Measurements from ENCODE around the gene KDM8. TPM values are rescaled to one million over a fixed set of nuclear protein-coding genes. Genes with fewer than 3 reads are reported as not detected.
A peak's percentile ranks its signal among the peaks of the same experiment; 100 is the strongest.

KDM8 gene
- total and polyA plus RNA-seq, 2 experiments from 2014 or later = 5.1 to 5.7 TPM

DNA sequence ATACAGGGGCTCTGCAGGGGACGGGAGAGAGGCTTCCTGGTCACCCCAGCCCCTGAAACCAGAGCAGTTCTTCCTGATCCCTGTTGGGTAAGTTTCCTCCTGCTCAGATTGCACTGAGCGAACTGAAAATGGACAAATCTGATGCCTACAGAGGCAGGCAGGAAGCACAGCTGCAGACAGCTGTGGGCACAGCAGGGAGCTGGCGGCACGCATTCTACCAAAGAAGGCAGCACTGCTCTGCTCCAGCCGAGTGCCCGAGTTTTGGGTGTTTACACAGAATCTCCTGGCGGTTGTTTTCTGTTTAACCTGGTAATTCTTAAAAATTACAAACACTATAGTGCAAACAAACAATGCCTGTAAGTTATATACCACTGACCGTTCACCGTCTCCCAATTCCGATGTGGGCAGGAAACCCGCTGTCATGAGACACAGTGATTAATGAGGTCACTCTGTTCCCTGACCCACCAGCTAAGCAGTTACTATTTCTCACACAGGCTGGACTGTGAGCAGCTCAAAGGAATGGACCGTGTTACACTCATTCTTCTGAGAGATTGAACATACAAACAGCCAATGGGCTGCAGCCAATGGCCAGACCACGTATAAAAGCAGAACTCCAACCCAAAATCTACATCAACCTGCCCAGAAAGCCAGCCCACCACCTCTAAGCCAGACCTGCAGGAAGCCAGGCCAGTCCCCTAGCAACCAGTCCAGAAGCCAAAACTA, 39.7 kb downstream of the KDM8 start:
- peak; percentile 33 for DNase-seq (ENCODE audit: low spot score)
- Histone ChIP-seq H3K4me2 (peak overlapping the region; percentile 43; the same call in 1 of the 2 replicates), H3K4me1 (ENCODE audit: insufficient read depth) (peaks cover 10% of the 10 kb centered on the region), H3K79me2 (replicated peaks; ENCODE audit: insufficient read depth) (no peaks in the 10 kb centered on the region), H3K36me3 (ENCODE audit: insufficient read depth) (no peaks in the 10 kb centered on the region), H3K4me3 (no peak overlapping the region), H2AFZ (no peak overlapping the region), H3K27me3 (ENCODE audit: insufficient read depth) (no peaks in the 10 kb centered on the region), H3K27ac (ENCODE audit: low read depth) (no peak overlapping the region), H3K9me2 (ENCODE audit: insufficient read depth) (no peaks in the 10 kb centered on the region), H4K20me1 (replicated peaks; ENCODE audit: insufficient read depth) (no peaks in the 10 kb centered on the region), H3F3A (replicated peaks; ENCODE audit: low read depth) (no peaks in the 10 kb centered on the region)
- peak; percentile 81 for ATAC-seq
- Mint-ChIP-seq H3K27me3 (ENCODE audit: insufficient read depth, low read depth, poor library complexity) (peaks cover 5% of the 10 kb centered on the region), H3K4me1 (peaks cover 27% of the 10 kb centered on the region), H3K9me3 (no peaks in the 10 kb centered on the region; the same call in 2 of the 3 replicates), H3K27ac (peak overlapping the region; percentile 81), H3K36me3 (ENCODE audit: low read depth) (no peaks in the 10 kb centered on the region; the same call in 2 of the 3 replicates), H3K4me3 (no peak overlapping the region)
- TF ChIP-seq EZH2phosphoT487 (IDR thresholded peaks at IDR 0.05; ENCODE audit: unreplicated experiment) (no peak), NANOG (IDR thresholded peaks at IDR 0.05; ENCODE audit: borderline replicate concordance) (no peak), STAT1 (IDR thresholded peaks at IDR 0.05; ENCODE audit: unreplicated experiment) (no peak), ZNF114 (CRISPR knock-in tag; IDR thresholded peaks at IDR 0.05) (no peak), EZH2 (IDR thresholded peaks at IDR 0.05; ENCODE audit: low read depth, unreplicated experiment) (no peak), JUNB (IDR thresholded peaks at IDR 0.05; ENCODE audit: unreplicated experiment) (no peak), ZNF331 (CRISPR knock-in tag; IDR thresholded peaks at IDR 0.05; ENCODE audit: low read depth) (no peak), CREB1 (CRISPR knock-in tag; IDR thresholded peaks at IDR 0.05; ENCODE audit: low read depth) (no peak), POLR2AphosphoS5 (IDR thresholded peaks at IDR 0.05; ENCODE audit: low read depth) (no peak)
- TF ChIP-seq, protein P1, sequence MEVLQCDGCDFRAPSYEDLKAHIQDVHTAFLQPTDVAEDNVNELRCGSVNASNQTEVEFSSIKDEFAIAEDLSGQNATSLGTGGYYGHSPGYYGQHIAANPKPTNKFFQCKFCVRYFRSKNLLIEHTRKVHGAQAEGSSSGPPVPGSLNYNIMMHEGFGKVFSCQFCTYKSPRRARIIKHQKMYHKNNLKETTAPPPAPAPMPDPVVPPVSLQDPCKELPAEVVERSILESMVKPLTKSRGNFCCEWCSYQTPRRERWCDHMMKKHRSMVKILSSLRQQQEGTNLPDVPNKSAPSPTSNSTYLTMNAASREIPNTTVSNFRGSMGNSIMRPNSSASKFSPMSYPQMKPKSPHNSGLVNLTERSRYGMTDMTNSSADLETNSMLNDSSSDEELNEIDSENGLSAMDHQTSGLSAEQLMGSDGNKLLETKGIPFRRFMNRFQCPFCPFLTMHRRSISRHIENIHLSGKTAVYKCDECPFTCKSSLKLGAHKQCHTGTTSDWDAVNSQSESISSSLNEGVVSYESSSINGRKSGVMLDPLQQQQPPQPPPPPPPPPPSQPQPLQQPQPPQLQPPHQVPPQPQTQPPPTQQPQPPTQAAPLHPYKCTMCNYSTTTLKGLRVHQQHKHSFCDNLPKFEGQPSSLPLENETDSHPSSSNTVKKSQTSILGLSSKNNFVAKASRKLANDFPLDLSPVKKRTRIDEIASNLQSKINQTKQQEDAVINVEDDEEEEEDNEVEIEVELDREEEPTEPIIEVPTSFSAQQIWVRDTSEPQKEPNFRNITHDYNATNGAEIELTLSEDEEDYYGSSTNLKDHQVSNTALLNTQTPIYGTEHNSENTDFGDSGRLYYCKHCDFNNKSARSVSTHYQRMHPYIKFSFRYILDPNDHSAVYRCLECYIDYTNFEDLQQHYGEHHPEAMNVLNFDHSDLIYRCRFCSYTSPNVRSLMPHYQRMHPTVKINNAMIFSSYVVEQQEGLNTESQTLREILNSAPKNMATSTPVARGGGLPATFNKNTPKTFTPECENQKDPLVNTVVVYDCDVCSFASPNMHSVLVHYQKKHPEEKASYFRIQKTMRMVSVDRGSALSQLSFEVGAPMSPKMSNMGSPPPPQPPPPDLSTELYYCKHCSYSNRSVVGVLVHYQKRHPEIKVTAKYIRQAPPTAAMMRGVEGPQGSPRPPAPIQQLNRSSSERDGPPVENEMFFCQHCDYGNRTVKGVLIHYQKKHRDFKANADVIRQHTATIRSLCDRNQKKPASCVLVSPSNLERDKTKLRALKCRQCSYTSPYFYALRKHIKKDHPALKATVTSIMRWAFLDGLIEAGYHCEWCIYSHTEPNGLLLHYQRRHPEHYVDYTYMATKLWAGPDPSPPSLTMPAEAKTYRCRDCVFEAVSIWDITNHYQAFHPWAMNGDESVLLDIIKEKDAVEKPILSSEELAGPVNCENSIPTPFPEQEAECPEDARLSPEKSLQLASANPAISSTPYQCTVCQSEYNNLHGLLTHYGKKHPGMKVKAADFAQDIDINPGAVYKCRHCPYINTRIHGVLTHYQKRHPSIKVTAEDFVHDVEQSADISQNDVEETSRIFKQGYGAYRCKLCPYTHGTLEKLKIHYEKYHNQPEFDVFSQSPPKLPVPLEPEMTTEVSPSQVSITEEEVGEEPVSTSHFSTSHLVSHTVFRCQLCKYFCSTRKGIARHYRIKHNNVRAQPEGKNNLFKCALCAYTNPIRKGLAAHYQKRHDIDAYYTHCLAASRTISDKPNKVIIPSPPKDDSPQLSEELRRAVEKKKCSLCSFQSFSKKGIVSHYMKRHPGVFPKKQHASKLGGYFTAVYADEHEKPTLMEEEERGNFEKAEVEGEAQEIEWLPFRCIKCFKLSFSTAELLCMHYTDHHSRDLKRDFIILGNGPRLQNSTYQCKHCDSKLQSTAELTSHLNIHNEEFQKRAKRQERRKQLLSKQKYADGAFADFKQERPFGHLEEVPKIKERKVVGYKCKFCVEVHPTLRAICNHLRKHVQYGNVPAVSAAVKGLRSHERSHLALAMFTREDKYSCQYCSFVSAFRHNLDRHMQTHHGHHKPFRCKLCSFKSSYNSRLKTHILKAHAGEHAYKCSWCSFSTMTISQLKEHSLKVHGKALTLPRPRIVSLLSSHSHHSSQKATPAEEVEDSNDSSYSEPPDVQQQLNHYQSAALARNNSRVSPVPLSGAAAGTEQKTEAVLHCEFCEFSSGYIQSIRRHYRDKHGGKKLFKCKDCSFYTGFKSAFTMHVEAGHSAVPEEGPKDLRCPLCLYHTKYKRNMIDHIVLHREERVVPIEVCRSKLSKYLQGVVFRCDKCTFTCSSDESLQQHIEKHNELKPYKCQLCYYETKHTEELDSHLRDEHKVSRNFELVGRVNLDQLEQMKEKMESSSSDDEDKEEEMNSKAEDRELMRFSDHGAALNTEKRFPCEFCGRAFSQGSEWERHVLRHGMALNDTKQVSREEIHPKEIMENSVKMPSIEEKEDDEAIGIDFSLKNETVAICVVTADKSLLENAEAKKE (CRISPR knock-in tag; IDR thresholded peaks at IDR 0.05) = no peak
- TF ChIP-seq, protein P2, sequence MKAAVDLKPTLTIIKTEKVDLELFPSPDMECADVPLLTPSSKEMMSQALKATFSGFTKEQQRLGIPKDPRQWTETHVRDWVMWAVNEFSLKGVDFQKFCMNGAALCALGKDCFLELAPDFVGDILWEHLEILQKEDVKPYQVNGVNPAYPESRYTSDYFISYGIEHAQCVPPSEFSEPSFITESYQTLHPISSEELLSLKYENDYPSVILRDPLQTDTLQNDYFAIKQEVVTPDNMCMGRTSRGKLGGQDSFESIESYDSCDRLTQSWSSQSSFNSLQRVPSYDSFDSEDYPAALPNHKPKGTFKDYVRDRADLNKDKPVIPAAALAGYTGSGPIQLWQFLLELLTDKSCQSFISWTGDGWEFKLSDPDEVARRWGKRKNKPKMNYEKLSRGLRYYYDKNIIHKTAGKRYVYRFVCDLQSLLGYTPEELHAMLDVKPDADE (IDR thresholded peaks at IDR 0.05) = no peak
- TF ChIP-seq, protein P3, sequence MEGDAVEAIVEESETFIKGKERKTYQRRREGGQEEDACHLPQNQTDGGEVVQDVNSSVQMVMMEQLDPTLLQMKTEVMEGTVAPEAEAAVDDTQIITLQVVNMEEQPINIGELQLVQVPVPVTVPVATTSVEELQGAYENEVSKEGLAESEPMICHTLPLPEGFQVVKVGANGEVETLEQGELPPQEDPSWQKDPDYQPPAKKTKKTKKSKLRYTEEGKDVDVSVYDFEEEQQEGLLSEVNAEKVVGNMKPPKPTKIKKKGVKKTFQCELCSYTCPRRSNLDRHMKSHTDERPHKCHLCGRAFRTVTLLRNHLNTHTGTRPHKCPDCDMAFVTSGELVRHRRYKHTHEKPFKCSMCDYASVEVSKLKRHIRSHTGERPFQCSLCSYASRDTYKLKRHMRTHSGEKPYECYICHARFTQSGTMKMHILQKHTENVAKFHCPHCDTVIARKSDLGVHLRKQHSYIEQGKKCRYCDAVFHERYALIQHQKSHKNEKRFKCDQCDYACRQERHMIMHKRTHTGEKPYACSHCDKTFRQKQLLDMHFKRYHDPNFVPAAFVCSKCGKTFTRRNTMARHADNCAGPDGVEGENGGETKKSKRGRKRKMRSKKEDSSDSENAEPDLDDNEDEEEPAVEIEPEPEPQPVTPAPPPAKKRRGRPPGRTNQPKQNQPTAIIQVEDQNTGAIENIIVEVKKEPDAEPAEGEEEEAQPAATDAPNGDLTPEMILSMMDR (conservative IDR thresholded peaks at IDR 0.05; ENCODE audit: low read depth in 2 of 2) = no peak
- TF ChIP-seq, protein P4, sequence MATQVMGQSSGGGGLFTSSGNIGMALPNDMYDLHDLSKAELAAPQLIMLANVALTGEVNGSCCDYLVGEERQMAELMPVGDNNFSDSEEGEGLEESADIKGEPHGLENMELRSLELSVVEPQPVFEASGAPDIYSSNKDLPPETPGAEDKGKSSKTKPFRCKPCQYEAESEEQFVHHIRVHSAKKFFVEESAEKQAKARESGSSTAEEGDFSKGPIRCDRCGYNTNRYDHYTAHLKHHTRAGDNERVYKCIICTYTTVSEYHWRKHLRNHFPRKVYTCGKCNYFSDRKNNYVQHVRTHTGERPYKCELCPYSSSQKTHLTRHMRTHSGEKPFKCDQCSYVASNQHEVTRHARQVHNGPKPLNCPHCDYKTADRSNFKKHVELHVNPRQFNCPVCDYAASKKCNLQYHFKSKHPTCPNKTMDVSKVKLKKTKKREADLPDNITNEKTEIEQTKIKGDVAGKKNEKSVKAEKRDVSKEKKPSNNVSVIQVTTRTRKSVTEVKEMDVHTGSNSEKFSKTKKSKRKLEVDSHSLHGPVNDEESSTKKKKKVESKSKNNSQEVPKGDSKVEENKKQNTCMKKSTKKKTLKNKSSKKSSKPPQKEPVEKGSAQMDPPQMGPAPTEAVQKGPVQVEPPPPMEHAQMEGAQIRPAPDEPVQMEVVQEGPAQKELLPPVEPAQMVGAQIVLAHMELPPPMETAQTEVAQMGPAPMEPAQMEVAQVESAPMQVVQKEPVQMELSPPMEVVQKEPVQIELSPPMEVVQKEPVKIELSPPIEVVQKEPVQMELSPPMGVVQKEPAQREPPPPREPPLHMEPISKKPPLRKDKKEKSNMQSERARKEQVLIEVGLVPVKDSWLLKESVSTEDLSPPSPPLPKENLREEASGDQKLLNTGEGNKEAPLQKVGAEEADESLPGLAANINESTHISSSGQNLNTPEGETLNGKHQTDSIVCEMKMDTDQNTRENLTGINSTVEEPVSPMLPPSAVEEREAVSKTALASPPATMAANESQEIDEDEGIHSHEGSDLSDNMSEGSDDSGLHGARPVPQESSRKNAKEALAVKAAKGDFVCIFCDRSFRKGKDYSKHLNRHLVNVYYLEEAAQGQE (IDR thresholded peaks at IDR 0.05; ENCODE audit: unreplicated experiment) = no peak
